Neural crest cell (in vitro differentiated cells): ENCODE results near the gene TGFBR1. TPM values are rescaled to one million over a fixed set of nuclear protein-coding genes. Genes with fewer than 3 reads are reported as not detected.

Experiments
- DNase-seq: peaks from one replicate; pipeline ENCODE4 v3.0.0; 2021; ENCODE audit warnings: low read depth, mixed read lengths, low spot score
- H3K27ac Mint-ChIP-seq: one replicate; pipeline ENCODE4 v1.8.0; 2021; ENCODE audit warnings: mild to moderate bottlenecking, mixed read lengths; ENCODE audit not compliant: unreplicated experiment
- H3K27me3 Mint-ChIP-seq: 2 replicates; pipeline ENCODE4 v1.8.0; 2021; ENCODE audit warnings: low read depth, mild to moderate bottlenecking, mixed read lengths
- H3K36me3 Mint-ChIP-seq: 2 replicates; pipeline ENCODE4 v1.8.0; 2021; ENCODE audit warnings: low read depth, mild to moderate bottlenecking, mixed read lengths
- H3K4me1 Mint-ChIP-seq: 2 replicates; pipeline ENCODE4 v1.8.0; 2021; ENCODE audit warnings: mixed read lengths
- H3K4me3 Mint-ChIP-seq: one replicate; pipeline ENCODE4 v1.8.0; 2021; ENCODE audit warnings: mild to moderate bottlenecking, mixed read lengths
- H3K9me3 Mint-ChIP-seq: 2 replicates; pipeline ENCODE4 v1.8.0; 2021; ENCODE audit warnings: mixed read lengths
- total RNA-seq: library from RNA; stranded (reverse); gene quantifications from 2 replicates; pipeline ENCODE4 v1.2.1, GENCODE V29; 2021
- TF ChIP-seq, protein P1 (sequence below): fragments of 200-600 bp; sonication (generic); conservative IDR thresholded peaks from 2 replicates; pipeline ENCODE4 v1.5.0; 2021; ENCODE audit warnings: antibody characterized with exemption, mild to moderate bottlenecking

The TGFBR1 gene
- total RNA-seq, 1 donor from 2014 or later: 117 TPM

DNA sequence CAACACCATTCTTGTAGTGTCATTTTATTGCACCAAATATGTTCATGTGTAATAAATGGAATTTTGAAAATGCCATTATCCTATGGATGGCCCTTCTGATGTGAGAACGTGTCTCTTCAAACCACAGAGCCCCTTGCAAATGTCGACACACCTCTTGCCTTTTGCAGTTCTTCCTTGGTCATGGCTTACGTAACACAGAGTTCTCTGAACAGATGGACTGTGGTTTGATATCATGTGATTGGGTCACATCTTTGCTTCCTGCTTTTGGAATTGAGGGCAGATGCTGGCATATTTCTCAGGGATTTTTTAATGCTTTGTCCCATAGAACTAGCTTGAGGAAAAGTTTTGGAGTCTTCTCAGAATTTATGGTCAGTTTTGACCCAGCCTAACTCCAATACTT, 4.6 kb downstream of the TGFBR1 start:
- H3K36me3 Mint-ChIP-seq: no peaks in the 10 kb centered on the region
- TF ChIP-seq, protein P1, sequence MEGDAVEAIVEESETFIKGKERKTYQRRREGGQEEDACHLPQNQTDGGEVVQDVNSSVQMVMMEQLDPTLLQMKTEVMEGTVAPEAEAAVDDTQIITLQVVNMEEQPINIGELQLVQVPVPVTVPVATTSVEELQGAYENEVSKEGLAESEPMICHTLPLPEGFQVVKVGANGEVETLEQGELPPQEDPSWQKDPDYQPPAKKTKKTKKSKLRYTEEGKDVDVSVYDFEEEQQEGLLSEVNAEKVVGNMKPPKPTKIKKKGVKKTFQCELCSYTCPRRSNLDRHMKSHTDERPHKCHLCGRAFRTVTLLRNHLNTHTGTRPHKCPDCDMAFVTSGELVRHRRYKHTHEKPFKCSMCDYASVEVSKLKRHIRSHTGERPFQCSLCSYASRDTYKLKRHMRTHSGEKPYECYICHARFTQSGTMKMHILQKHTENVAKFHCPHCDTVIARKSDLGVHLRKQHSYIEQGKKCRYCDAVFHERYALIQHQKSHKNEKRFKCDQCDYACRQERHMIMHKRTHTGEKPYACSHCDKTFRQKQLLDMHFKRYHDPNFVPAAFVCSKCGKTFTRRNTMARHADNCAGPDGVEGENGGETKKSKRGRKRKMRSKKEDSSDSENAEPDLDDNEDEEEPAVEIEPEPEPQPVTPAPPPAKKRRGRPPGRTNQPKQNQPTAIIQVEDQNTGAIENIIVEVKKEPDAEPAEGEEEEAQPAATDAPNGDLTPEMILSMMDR: no peak
- no peak overlapping the region for H3K27ac Mint-ChIP-seq
- H3K9me3 Mint-ChIP-seq: no peaks in the 10 kb centered on the region
- H3K4me1 Mint-ChIP-seq: peaks cover 63% of the 10 kb centered on the region
- no peak for DNase-seq
- H3K27me3 Mint-ChIP-seq: peaks cover under 1% of the 10 kb centered on the region
- peak overlapping the region; percentile 16 for H3K4me3 Mint-ChIP-seq

DNA sequence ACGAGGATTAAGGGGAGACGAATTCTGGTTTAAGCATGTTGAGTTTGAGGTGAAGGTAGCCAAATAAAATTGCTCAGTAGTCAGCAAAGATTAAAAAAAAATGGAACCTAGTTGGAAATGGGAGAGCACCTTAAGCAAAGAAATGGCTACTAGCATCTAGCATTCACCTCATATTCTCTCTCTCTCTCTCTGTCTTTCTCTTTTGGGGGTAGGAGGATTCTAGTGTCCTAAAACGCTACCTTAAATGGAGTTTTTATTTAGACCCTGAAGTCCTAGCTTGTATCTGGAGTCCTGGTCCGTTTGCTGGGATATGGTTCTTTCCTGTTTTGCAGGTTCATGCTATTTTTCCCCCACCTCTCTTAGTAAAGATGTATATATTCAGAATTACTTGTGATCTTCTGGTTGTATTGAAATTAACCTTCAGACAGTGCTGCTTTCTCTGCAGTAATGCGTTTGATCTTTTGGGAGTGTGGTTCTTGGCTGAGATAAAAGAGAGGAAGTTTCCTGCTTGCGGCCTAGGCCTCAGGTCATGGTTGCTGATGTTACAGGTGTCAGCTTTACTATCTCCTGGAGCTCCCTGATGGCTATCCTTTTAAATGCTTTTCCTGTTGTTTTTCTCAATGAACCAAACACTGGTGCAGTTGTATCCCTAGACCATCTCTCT, 8.0 kb downstream of the TGFBR1 start:
- H3K27me3 Mint-ChIP-seq: no peaks in the 10 kb centered on the region
- H3K36me3 Mint-ChIP-seq: no peaks in the 10 kb centered on the region
- no peak overlapping the region for H3K4me3 Mint-ChIP-seq
- no peak for DNase-seq
- H3K4me1 Mint-ChIP-seq: peaks cover 49% of the 10 kb centered on the region
- H3K9me3 Mint-ChIP-seq: no peaks in the 10 kb centered on the region
- TF ChIP-seq, protein P1: no peak
- no peak overlapping the region for H3K27ac Mint-ChIP-seq

DNA sequence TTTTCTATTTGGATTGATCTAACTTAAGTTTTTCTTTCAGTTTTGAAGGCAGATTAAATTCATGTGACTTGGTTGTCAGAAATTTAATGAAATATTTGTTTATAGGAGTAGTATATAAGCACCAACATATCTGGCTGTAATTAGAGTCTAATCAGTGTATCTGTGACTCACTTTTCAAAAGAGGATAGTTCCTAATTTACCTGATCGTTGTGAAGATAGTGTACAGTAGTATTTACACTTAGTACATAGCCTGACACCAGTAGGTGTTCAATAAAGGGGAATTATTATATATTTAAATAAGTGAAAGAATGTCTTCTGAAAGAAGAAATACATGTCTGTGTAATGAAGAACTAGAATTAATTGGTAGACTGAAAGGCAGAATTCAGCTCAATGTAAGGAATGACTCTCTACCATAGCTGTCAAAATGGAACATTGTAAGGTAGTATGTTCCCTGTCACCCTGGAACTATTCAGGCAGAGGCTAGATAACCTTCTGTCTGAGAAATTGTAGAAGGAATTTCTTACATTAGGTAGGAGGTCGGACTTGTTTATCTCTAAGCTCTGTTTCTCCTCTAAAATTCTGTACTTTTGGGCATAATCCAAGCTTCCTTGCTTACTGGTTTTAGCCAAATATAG, 8.6 kb downstream of the TGFBR1 start:
- H3K4me3 Mint-ChIP-seq: no peak overlapping the region
- H3K9me3 Mint-ChIP-seq: no peaks in the 10 kb centered on the region
- H3K27me3 Mint-ChIP-seq: no peaks in the 10 kb centered on the region
- TF ChIP-seq, protein P1: no peak
- peaks cover 42% of the 10 kb centered on the region for H3K4me1 Mint-ChIP-seq
- H3K36me3 Mint-ChIP-seq: no peaks in the 10 kb centered on the region
- no peak for DNase-seq
- no peak overlapping the region for H3K27ac Mint-ChIP-seq

DNA sequence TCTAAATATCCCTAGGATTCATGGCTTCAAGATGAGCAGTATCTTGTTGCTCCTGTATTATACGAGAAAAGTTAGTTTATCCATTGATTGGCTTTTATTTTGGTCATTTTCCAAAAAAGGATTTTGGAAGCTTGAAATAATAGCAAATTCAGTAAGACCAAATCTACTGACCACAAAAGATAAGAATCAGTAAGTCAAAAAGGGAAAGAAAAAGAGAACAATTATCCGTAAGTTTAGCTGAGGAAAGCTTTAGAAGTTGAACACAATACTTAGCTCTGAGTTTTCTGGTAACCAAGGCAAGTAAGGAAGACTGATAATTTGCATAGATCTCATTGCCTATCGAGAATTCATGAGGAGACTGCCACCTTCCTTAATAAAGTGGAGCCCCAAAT, 9.1 kb downstream of the TGFBR1 start:
- no peaks in the 10 kb centered on the region for H3K27me3 Mint-ChIP-seq
- no peak overlapping the region for H3K27ac Mint-ChIP-seq
- H3K9me3 Mint-ChIP-seq: no peaks in the 10 kb centered on the region
- H3K36me3 Mint-ChIP-seq: peaks cover under 1% of the 10 kb centered on the region
- H3K4me1 Mint-ChIP-seq: peaks cover 41% of the 10 kb centered on the region
- DNase-seq: no peak
- H3K4me3 Mint-ChIP-seq: no peak overlapping the region
- TF ChIP-seq, protein P1: no peak

DNA sequence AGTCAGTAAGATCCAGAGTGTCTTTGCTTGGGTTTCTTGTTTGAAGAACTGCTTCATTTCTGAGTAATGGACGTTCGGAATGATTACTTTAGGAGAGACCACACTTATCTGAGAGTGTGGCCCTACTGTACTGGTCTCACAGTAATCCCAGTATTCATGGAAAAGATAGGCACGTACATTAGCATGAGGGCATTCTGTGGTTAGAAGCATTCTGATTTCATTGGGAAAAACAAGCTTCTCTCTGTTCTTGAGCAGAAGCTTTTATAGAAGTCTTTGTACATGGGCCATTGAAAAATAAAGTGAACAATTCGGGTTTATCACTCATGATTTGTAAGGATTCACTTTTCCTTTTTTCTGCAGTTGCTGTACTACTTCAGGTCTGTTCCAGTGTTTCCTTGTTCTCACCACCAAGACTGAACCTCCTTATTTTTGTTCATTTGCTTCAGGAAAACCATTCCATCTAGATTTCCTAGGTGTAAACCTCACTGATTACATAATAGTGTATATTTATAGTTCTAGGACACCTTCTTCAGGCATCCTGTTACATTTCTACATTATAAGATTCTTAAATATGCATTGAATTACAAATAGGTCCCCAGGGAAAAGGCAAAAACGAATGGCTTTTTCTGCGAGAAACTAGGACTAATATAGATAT, 10.1 kb downstream of the TGFBR1 start:
- Mint-ChIP-seq H3K27ac (no peak overlapping the region), H3K9me3 (no peaks in the 10 kb centered on the region), H3K36me3 (peaks cover 3% of the 10 kb centered on the region), H3K4me3 (no peak overlapping the region), H3K27me3 (no peaks in the 10 kb centered on the region), H3K4me1 (peaks cover 46% of the 10 kb centered on the region)
- no peak for DNase-seq
- TF ChIP-seq, protein P1: no peak
